Calu3 (cell line): ENCODE data around the gene STAT3. TPM values are rescaled to one million over a fixed set of nuclear protein-coding genes. Genes with fewer than 3 reads are reported as not detected.

ENCODE experiments used
- BruUV-seq: library from RNA; stranded (reverse); fragments of 400-500 nt; replicated peaks from 2 replicates; lab custom pipeline; 2021; lab: Mats Ljungman, UMichigan
- CTCF ChIA-PET: fragments of 300-600 bp; sonication (Branson Sonifier 250); formaldehyde crosslinking; loops from one replicate; lab custom pipeline; 2022; ENCODE audit warnings: antibody characterized with exemption; lab: Charles Lee
- DNase-seq: peaks from one replicate; pipeline ENCODE4 v3.0.0; 2022
- H3K27ac Mint-ChIP-seq: one replicate; pipeline ENCODE4 v1.8.0; 2022; ENCODE audit warnings: mixed read lengths; ENCODE audit not compliant: unreplicated experiment
- H3K27me3 Mint-ChIP-seq: one replicate; pipeline ENCODE4 v1.8.0; 2022; ENCODE audit warnings: mixed read lengths; ENCODE audit not compliant: unreplicated experiment
- H3K36me3 Mint-ChIP-seq: one replicate; pipeline ENCODE4 v1.8.0; 2022; ENCODE audit warnings: mild to moderate bottlenecking, moderate library complexity, mixed read lengths; ENCODE audit not compliant: insufficient read depth, unreplicated experiment
- H3K4me1 Mint-ChIP-seq: one replicate; pipeline ENCODE4 v1.8.0; 2022; ENCODE audit warnings: mild to moderate bottlenecking, low read depth, mixed read lengths; ENCODE audit not compliant: unreplicated experiment
- H3K4me3 Mint-ChIP-seq: one replicate; pipeline ENCODE4 v1.8.0; 2022; ENCODE audit warnings: mild to moderate bottlenecking, low read depth, moderate library complexity, mixed read lengths; ENCODE audit not compliant: unreplicated experiment
- H3K9me3 Mint-ChIP-seq: one replicate; pipeline ENCODE4 v1.8.0; 2022; ENCODE audit warnings: low read depth, mixed read lengths; ENCODE audit not compliant: unreplicated experiment
- CTCF ChIP-seq: fragments of 200-600 bp; IDR thresholded peaks from one replicate; pipeline ENCODE4 v1.8.0; 2022; ENCODE audit warnings: antibody characterized with exemption; ENCODE audit not compliant: unreplicated experiment
- intact Hi-C: fragments of 100-400 bp; cut with micrococcal nuclease; formaldehyde crosslinking; loops from one replicate; pipeline ENCODE4 v1.10.0; 2022; ENCODE audit not compliant: unreplicated experiment
- total RNA-seq: library from RNA; stranded (reverse); gene quantifications from 2 replicates; pipeline ENCODE4 v1.2.3, GENCODE V29; 2022

Gene STAT3
- total RNA-seq, 1 experiment from 2014 or later = 183 TPM

GRCh38 chr17:42365136-42365535 lies 23.1 kb downstream of the STAT3 start:
- no peak overlapping the region for H3K27ac Mint-ChIP-seq
- CTCF ChIA-PET = interaction anchor here (0.8 to 1.1 kb wide), 2 partner anchors 11 to 311 kb away, joined by 3 to 4 read pairs; no protein-coding TSS in a partner anchor
- no peaks in the 10 kb centered on the region for H3K36me3 Mint-ChIP-seq
- no peaks in the 10 kb centered on the region for H3K27me3 Mint-ChIP-seq
- TF ChIP-seq CTCF = no peak
- no peak overlapping the region for H3K4me3 Mint-ChIP-seq
- H3K9me3 Mint-ChIP-seq = no peaks in the 10 kb centered on the region
- intact Hi-C loops = no loop called here
- H3K4me1 Mint-ChIP-seq = peaks cover 39% of the 10 kb centered on the region
- no TSS peak for BruUV-seq
- no peak for DNase-seq

- BruUV-seq = no TSS peak
- no peak for DNase-seq
- no peak for TF ChIP-seq CTCF
- Mint-ChIP-seq H3K36me3 (no peaks in the 10 kb centered on the region), H3K27ac (no peak overlapping the region), H3K9me3 (no peaks in the 10 kb centered on the region), H3K4me3 (no peak overlapping the region), H3K27me3 (no peaks in the 10 kb centered on the region), H3K4me1 (peaks cover 39% of the 10 kb centered on the region)
- CTCF ChIA-PET = interaction anchor here (0.8 kb wide), 1 partner anchor 310 kb away, joined by 3 read pairs; no protein-coding TSS in a partner anchor
- intact Hi-C loops = no loop called here
Measured at GRCh38 chr17:42363767-42364585, 24.3 kb downstream of the STAT3 start.

GRCh38 chr17:42363231-42363630 lies 25.0 kb downstream of the STAT3 start:
- TF ChIP-seq CTCF = no peak
- BruUV-seq = no TSS peak
- CTCF ChIA-PET = no interaction called here
- Mint-ChIP-seq H3K27ac (no peak overlapping the region), H3K4me3 (no peak overlapping the region), H3K27me3 (no peaks in the 10 kb centered on the region), H3K4me1 (peaks cover 39% of the 10 kb centered on the region), H3K9me3 (no peaks in the 10 kb centered on the region), H3K36me3 (no peaks in the 10 kb centered on the region)
- intact Hi-C loops = no loop called here
- no peak for DNase-seq

GRCh38 chr17:42362245-42362961 lies 25.8 kb downstream of the STAT3 start:
- Mint-ChIP-seq H3K9me3 (no peaks in the 10 kb centered on the region), H3K36me3 (no peaks in the 10 kb centered on the region), H3K27me3 (no peaks in the 10 kb centered on the region), H3K4me1 (peaks cover 34% of the 10 kb centered on the region), H3K4me3 (no peak overlapping the region), H3K27ac (no peak overlapping the region)
- TF ChIP-seq CTCF = no peak
- CTCF ChIA-PET = no interaction called here
- no peak for DNase-seq
- BruUV-seq = no TSS peak
- intact Hi-C loops = no loop called here
